Measurements from ENCODE around the gene IARS1. TPM values are rescaled to one million over a fixed set of nuclear protein-coding genes. Genes with fewer than 3 reads are reported as not detected.

Gene IARS1
- total and polyA plus RNA-seq, 2 of the 13 experiments (the other 11 are each of a cell fraction or from before 2014, with no cell fraction given) = 55.9 to 185 TPM

- TF ChIP-seq ZNF687 (CRISPR knock-in tag; IDR thresholded peaks at IDR 0.05) (peak; percentile 99), SALL1 (CRISPR knock-in tag; IDR thresholded peaks at IDR 0.05) (peak; percentile 96), ZNF362 (CRISPR knock-in tag; IDR thresholded peaks at IDR 0.05; ENCODE audit: borderline replicate concordance) (peak; percentile 27; the same call in 1 of the 2 replicates), ZNF644 (CRISPR knock-in tag; IDR thresholded peaks at IDR 0.05; ENCODE audit: low read depth) (0 out of 2 replicates have a peak, but pooled peaks have one; percentile 16), RCOR2 (CRISPR knock-in tag; IDR thresholded peaks at IDR 0.05) (no peak), MED8 (CRISPR knock-in tag; IDR thresholded peaks at IDR 0.05; ENCODE audit: insufficient replicate concordance) (peak; percentile 84), ZBTB7A (CRISPR knock-in tag; IDR thresholded peaks at IDR 0.05) (0 out of 2 replicates have a peak, but pooled peaks have one; percentile 28), RORA (CRISPR knock-in tag; IDR thresholded peaks at IDR 0.05) (0 out of 2 replicates have a peak, but pooled peaks have one; percentile 42), ZNF232 (CRISPR knock-in tag; IDR thresholded peaks at IDR 0.05; ENCODE audit: borderline replicate concordance) (peak; percentile 72), ARID2 (CRISPR knock-in tag; IDR thresholded peaks at IDR 0.05; ENCODE audit: borderline replicate concordance) (peak; percentile 89), IKZF4 (CRISPR knock-in tag; IDR thresholded peaks at IDR 0.05; ENCODE audit: borderline replicate concordance, low read depth, not compliant biosample characterization) (peak; percentile 96), ZSCAN25 (CRISPR knock-in tag; IDR thresholded peaks at IDR 0.05) (0 out of 2 replicates have a peak, but pooled peaks have one; percentile 56), PCBP1 (IDR thresholded peaks at IDR 0.05; ENCODE audit: borderline replicate concordance, low read depth, low read length) (peak; percentile 86), BATF2 (CRISPR knock-in tag; IDR thresholded peaks at IDR 0.05) (peak; percentile 47; the same call in 1 of the 2 replicates), DPF2 (CRISPR knock-in tag; IDR thresholded peaks at IDR 0.05; ENCODE audit: borderline replicate concordance, low read depth) (no peak), REL (CRISPR knock-in tag; conservative IDR thresholded peaks at IDR 0.05) (peak; percentile 81; the same call in 1 of the 2 replicates), MLX (CRISPR knock-in tag; IDR thresholded peaks at IDR 0.05) (peak; percentile 69; the same call in 1 of the 2 replicates), MATR3 (CRISPR knock-in tag; IDR thresholded peaks at IDR 0.05) (no peak), JDP2 (CRISPR knock-in tag; IDR thresholded peaks at IDR 0.05; ENCODE audit: borderline replicate concordance) (no peak; the same call in 1 of the 2 replicates), TMF1 (CRISPR knock-in tag; IDR thresholded peaks at IDR 0.05; ENCODE audit: low read depth) (peak; percentile 95), REPIN1 (CRISPR knock-in tag; IDR thresholded peaks at IDR 0.05; ENCODE audit: borderline replicate concordance, low read depth) (peak; percentile 99), ISX (CRISPR knock-in tag; conservative IDR thresholded peaks at IDR 0.05) (0 out of 2 replicates have a peak, but pooled peaks have one; percentile 65), TP53 (CRISPR knock-in tag; conservative IDR thresholded peaks at IDR 0.05) (peak; percentile 88)
Measured at GRCh38 chr9:92293452-92294296, at the start of gene IARS1 (continued).
